DND-41 (cell line): ENCODE results near the gene PPP1R13B.
A peak's percentile ranks its signal among the peaks of the same experiment; 100 is the strongest.

Experiments used
- ATAC-seq: fragments of 200-7000 bp; cut with Tn5 transposase; 3 replicates; pipeline ENCODE4 v1.9.1; 2021; ENCODE audit warnings: low read depth; ENCODE audit not compliant: insufficient read depth
- DNase-seq: peaks from one replicate; pipeline ENCODE4 v3.0.0-alpha.2; 2020
- H2AFZ ChIP-seq: 2 replicates; pipeline ENCODE4 v1.6.0; 2012; ENCODE audit warnings: low read depth, low read length
- H3K27ac ChIP-seq: 2 replicates; pipeline ENCODE4 v1.5.1; 2012; ENCODE audit warnings: low read length, inconsistent platforms
- H3K27me3 ChIP-seq: fragments of 200-600 bp; sonication (generic); 2 replicates; pipeline ENCODE4 v1.6.0; 2012; ENCODE audit warnings: low read length, mild to moderate bottlenecking, inconsistent platforms; ENCODE audit not compliant: insufficient read depth, poor library complexity
- H3K36me3 ChIP-seq: 2 replicates; pipeline ENCODE4 v1.5.1; 2012; ENCODE audit warnings: low read length, inconsistent platforms; ENCODE audit not compliant: insufficient read depth
- H3K4me1 ChIP-seq: 2 replicates; pipeline ENCODE4 v1.5.1; 2012; ENCODE audit warnings: mild to moderate bottlenecking, low read length; ENCODE audit not compliant: insufficient read depth
- H3K4me2 ChIP-seq: 2 replicates; pipeline ENCODE4 v1.6.0; 2012; ENCODE audit warnings: mild to moderate bottlenecking, moderate library complexity, low read length, inconsistent platforms; ENCODE audit not compliant: insufficient read depth
- H3K4me3 ChIP-seq, 2 experiments: fragments of 200-600 bp in 1 of 2; shearing (Covaris generic) in 1 of 2; 2 replicates each; pipeline ENCODE4 v1.5.1; 2012 to 2016; ENCODE audit warnings: inconsistent platforms in 2 of 2, low read length in 2 of 2, mild to moderate bottlenecking in 2 of 2, low read depth in 1 of 2, moderate library complexity in 1 of 2
- H3K79me2 ChIP-seq: 2 replicates; pipeline ENCODE4 v1.6.0; 2012; ENCODE audit warnings: low read length, inconsistent platforms; ENCODE audit not compliant: insufficient read depth
- H3K9ac ChIP-seq: 2 replicates; pipeline ENCODE4 v1.6.0; 2012; ENCODE audit warnings: low read depth, mild to moderate bottlenecking, inconsistent platforms, low read length, moderate library complexity
- H3K9me3 ChIP-seq: 2 replicates; pipeline ENCODE4 v1.5.1; 2012; ENCODE audit warnings: low read length, moderate library complexity, mild to moderate bottlenecking, inconsistent platforms; ENCODE audit not compliant: insufficient read depth, severe bottlenecking
- H4K20me1 ChIP-seq: 2 replicates; pipeline ENCODE4 v1.6.0; 2012; ENCODE audit warnings: low read length; ENCODE audit not compliant: insufficient read depth
- CTCF ChIP-seq: IDR thresholded peaks from 2 replicates; pipeline ENCODE4 v1.5.1; 2012; ENCODE audit warnings: borderline replicate concordance, low read length, moderate library complexity, mild to moderate bottlenecking; ENCODE audit not compliant: poor library complexity, severe bottlenecking; ENCODE audit errors: extremely low read depth
- EZH2 ChIP-seq: IDR thresholded peaks from 3 replicates; pipeline ENCODE4 v1.6.1; 2012; ENCODE audit warnings: borderline replicate concordance, low read depth, mild to moderate bottlenecking, moderate library complexity, low read length, inconsistent platforms; ENCODE audit not compliant: severe bottlenecking

The PPP1R13B gene

GRCh38 chr14:103730490-103731035, 116.8 kb downstream of the PPP1R13B start:
- Histone ChIP-seq H3K9me3 (no peaks in the 10 kb centered on the region), H4K20me1 (peaks cover 7% of the 10 kb centered on the region), H3K4me1 (no peaks in the 10 kb centered on the region), H3K27ac (no peak overlapping the region), H3K79me2 (peaks cover 10% of the 10 kb centered on the region), H3K4me3 (no peak overlapping the region), H3K27me3 (no peaks in the 10 kb centered on the region), H3K4me2 (no peak overlapping the region), H2AFZ (no peak overlapping the region), H3K36me3 (peaks cover 64% of the 10 kb centered on the region), H3K9ac (no peak overlapping the region)
- peak; percentile 16 for TF ChIP-seq CTCF
- no peak for TF ChIP-seq EZH2
- ATAC-seq, result no peak; the same call in 2 of the 3 replicates
- DNase-seq, result no peak

GRCh38 chr14:103729496-103730448, 117.6 kb downstream of the PPP1R13B start:
- H3K4me1 ChIP-seq, result no peaks in the 10 kb centered on the region
- H3K4me3 ChIP-seq, result no peak overlapping the region
- no peak overlapping the region for H3K9ac ChIP-seq
- no peaks in the 10 kb centered on the region for H3K9me3 ChIP-seq
- peaks cover 7% of the 10 kb centered on the region for H4K20me1 ChIP-seq
- ATAC-seq (no peak), DNase-seq (no peak)
- no peak overlapping the region for H2AFZ ChIP-seq
- H3K36me3 ChIP-seq, result peaks cover 64% of the 10 kb centered on the region
- no peak overlapping the region for H3K4me2 ChIP-seq
- no peak overlapping the region for H3K27ac ChIP-seq
- TF ChIP-seq EZH2, result no peak
- TF ChIP-seq CTCF, result no peak
- no peaks in the 10 kb centered on the region for H3K27me3 ChIP-seq
- peaks cover 17% of the 10 kb centered on the region for H3K79me2 ChIP-seq

- Histone ChIP-seq H3K4me1 (no peaks in the 10 kb centered on the region), H3K27ac (no peak overlapping the region), H3K4me2 (no peak overlapping the region), H4K20me1 (peaks cover 17% of the 10 kb centered on the region), H3K79me2 (peaks cover 27% of the 10 kb centered on the region), H3K36me3 (peaks cover 63% of the 10 kb centered on the region), H3K9me3 (no peaks in the 10 kb centered on the region), H3K4me3 (no peak overlapping the region), H3K27me3 (no peaks in the 10 kb centered on the region), H3K9ac (no peak overlapping the region), H2AFZ (no peak overlapping the region)
- DNase-seq (no peak), ATAC-seq (no peak)
- TF ChIP-seq CTCF (no peak), EZH2 (no peak)
Observed at GRCh38 chr14:103728721-103729120, 118.7 kb downstream of the PPP1R13B start.
